HEK293T (cell line): ENCODE data around the gene PYGO2.

Source experiments
- BHLHE40 ChIP-seq: fragments of 450-650 bp; IDR thresholded peaks from 2 replicates; pipeline ENCODE4 v1.6.1; 2016; ENCODE audit warnings: mild to moderate bottlenecking, moderate library complexity, borderline replicate concordance
- CTBP1 ChIP-seq: fragments of 450-650 bp; IDR thresholded peaks from 2 replicates; pipeline ENCODE4 v1.6.1; 2016; ENCODE audit warnings: borderline replicate concordance
- ELF4 ChIP-seq: fragments of 450-650 bp; IDR thresholded peaks from 2 replicates; pipeline ENCODE4 v1.6.1; 2017; ENCODE audit warnings: antibody characterized with exemption
- FOXA1 ChIP-seq: fragments of 450-650 bp; IDR thresholded peaks from 2 replicates; pipeline ENCODE4 v1.6.1; 2016; ENCODE audit warnings: mild to moderate bottlenecking
- FOXK2 ChIP-seq: fragments of 450-650 bp; IDR thresholded peaks from 2 replicates; pipeline ENCODE4 v1.6.1; 2016; ENCODE audit warnings: mild to moderate bottlenecking
- FOXM1 ChIP-seq: fragments of 450-650 bp; IDR thresholded peaks from 2 replicates; pipeline ENCODE4 v1.6.1; 2017; ENCODE audit warnings: mild to moderate bottlenecking, borderline replicate concordance
- HDGF ChIP-seq: fragments of 450-650 bp; IDR thresholded peaks from 2 replicates; pipeline ENCODE4 v1.6.1; 2017; ENCODE audit warnings: antibody characterized with exemption, borderline replicate concordance
- L3MBTL2 ChIP-seq: fragments of 450-650 bp; conservative IDR thresholded peaks from 2 replicates; pipeline ENCODE4 v1.6.1; 2016; ENCODE audit warnings: mild to moderate bottlenecking
- LEF1 ChIP-seq: fragments of 450-650 bp; IDR thresholded peaks from 2 replicates; pipeline ENCODE4 v1.6.1; 2017; ENCODE audit warnings: mild to moderate bottlenecking, borderline replicate concordance
- NFRKB ChIP-seq: fragments of 450-650 bp; IDR thresholded peaks from 2 replicates; pipeline ENCODE4 v1.6.1; 2016; ENCODE audit warnings: mild to moderate bottlenecking, moderate library complexity
- PKNOX1 ChIP-seq: fragments of 450-650 bp; IDR thresholded peaks from 2 replicates; pipeline ENCODE4 v1.6.1; 2016
- SP1 ChIP-seq: fragments of 450-650 bp; IDR thresholded peaks from 2 replicates; pipeline ENCODE4 v1.6.1; 2017
- SUZ12 ChIP-seq: fragments of 450-650 bp; IDR thresholded peaks from 2 replicates; pipeline ENCODE4 v1.6.1; 2016; ENCODE audit warnings: mild to moderate bottlenecking
- ZNF384 ChIP-seq: fragments of 450-650 bp; IDR thresholded peaks from 2 replicates; pipeline ENCODE4 v1.6.1; 2016

GRCh38 chr1:154988058-154988954 lies 26.7 kb upstream of the PYGO2 start:
- TF ChIP-seq CTBP1 = no peak
- TF ChIP-seq FOXM1 = no peak
- no peak for TF ChIP-seq BHLHE40
- TF ChIP-seq FOXA1 = no peak
- no peak for TF ChIP-seq NFRKB
- TF ChIP-seq FOXK2 = no peak
- no peak for TF ChIP-seq SP1
- no peak for TF ChIP-seq SUZ12
- TF ChIP-seq ZNF384 = no peak
- TF ChIP-seq PKNOX1 = no peak
- TF ChIP-seq LEF1 = no peak
- no peak for TF ChIP-seq L3MBTL2
- TF ChIP-seq ELF4 = no peak
- no peak for TF ChIP-seq HDGF
